HepG2 (cell line): ENCODE measurements around the gene KATNB1. TPM values are rescaled to one million over a fixed set of nuclear protein-coding genes. Genes with fewer than 3 reads are reported as not detected.

ENCODE experiments used
- ARHGAP35 ChIP-seq: sonication (generic); formaldehyde crosslinking; IDR thresholded peaks from 2 replicates; pipeline ENCODE4 v1.9.0; 2022; ENCODE audit warnings: mild to moderate bottlenecking, inconsistent platforms, moderate library complexity, missing genetic modification reagents, borderline replicate concordance
- ATRX ChIP-seq: sonication (generic); formaldehyde crosslinking; IDR thresholded peaks from 2 replicates; pipeline ENCODE4 v1.4.0; 2020; ENCODE audit warnings: missing genetic modification reagents, borderline replicate concordance
- BCL6 ChIP-seq: IDR thresholded peaks from 2 replicates; pipeline ENCODE4 v1.6.1; 2016; ENCODE audit warnings: missing genetic modification reagents, missing compliant biosample characterization
- KLF13 ChIP-seq: sonication (generic); formaldehyde crosslinking; IDR thresholded peaks from 2 replicates; pipeline ENCODE4 v1.4.0; 2020; ENCODE audit warnings: mild to moderate bottlenecking, missing genetic modification reagents
- MEF2D ChIP-seq: sonication (generic); formaldehyde crosslinking; IDR thresholded peaks from 2 replicates; pipeline ENCODE4 v1.5.1; 2020; ENCODE audit warnings: mild to moderate bottlenecking, missing genetic modification reagents
- NR3C1 ChIP-seq: sonication (generic); formaldehyde crosslinking; IDR thresholded peaks from 2 replicates; pipeline ENCODE4 v1.4.0; 2020; ENCODE audit warnings: missing genetic modification reagents
- PATZ1 ChIP-seq: sonication (generic); formaldehyde crosslinking; IDR thresholded peaks from 2 replicates; pipeline ENCODE4 v1.4.0; 2020; ENCODE audit warnings: missing genetic modification reagents
- POLR2AphosphoS5 ChIP-seq: IDR thresholded peaks from 2 replicates; pipeline ENCODE4 v1.6.1; 2012; ENCODE audit warnings: low read depth, low read length
- PTBP1 ChIP-seq: fragments of 200-400 bp; formaldehyde crosslinking; IDR thresholded peaks from 2 replicates; pipeline ENCODE4 v1.6.1; 2018; ENCODE audit warnings: low read length, low read depth; ENCODE audit not compliant: poor library complexity, severe bottlenecking
- RAD51 ChIP-seq: fragments of 450-650 bp; IDR thresholded peaks from 2 replicates; pipeline ENCODE4 v1.6.1; 2016; ENCODE audit warnings: borderline replicate concordance
- RFX3 ChIP-seq: IDR thresholded peaks from 2 replicates; pipeline ENCODE4 v1.6.1; 2016; ENCODE audit warnings: missing biosample characterization, missing genetic modification reagents
- TERF1 ChIP-seq: sonication (generic); formaldehyde crosslinking; IDR thresholded peaks from 2 replicates; pipeline ENCODE4 v1.8.0; 2022; ENCODE audit warnings: mild to moderate bottlenecking, missing genetic modification reagents, moderate library complexity
- ZNF136 ChIP-seq: sonication (generic); formaldehyde crosslinking; IDR thresholded peaks from 2 replicates; pipeline ENCODE4 v1.8.1; 2022; ENCODE audit warnings: low read depth, mild to moderate bottlenecking, moderate library complexity, missing genetic modification reagents
- ZNF281 ChIP-seq: sonication (generic); formaldehyde crosslinking; IDR thresholded peaks from 2 replicates; pipeline ENCODE4 v1.4.0; 2020; ENCODE audit warnings: missing genetic modification reagents, borderline replicate concordance
- ZNF354B ChIP-seq: sonication (generic); formaldehyde crosslinking; IDR thresholded peaks from 2 replicates; pipeline ENCODE4 v1.8.0; 2022; ENCODE audit warnings: mild to moderate bottlenecking, missing genetic modification reagents
- ZNF558 ChIP-seq: sonication (generic); formaldehyde crosslinking; IDR thresholded peaks from 2 replicates; pipeline ENCODE4 v1.9.0; 2022; ENCODE audit warnings: mild to moderate bottlenecking, missing genetic modification reagents, borderline replicate concordance
- ZNF629 ChIP-seq: sonication (generic); formaldehyde crosslinking; conservative IDR thresholded peaks from 2 replicates; pipeline ENCODE4 v1.5.0; 2020; ENCODE audit warnings: missing genetic modification reagents
- ZNF768 ChIP-seq: sonication (generic); formaldehyde crosslinking; IDR thresholded peaks from 2 replicates; pipeline ENCODE4 v1.4.0; 2020; ENCODE audit warnings: missing genetic modification reagents
- polyA plus RNA-seq, 8 experiments: library from polyadenylated mRNA; depleted of rRNA in 3 of 8; stranded (reverse) in 7 of 8; unstranded in 1 of 8; fragments of >200 nt; fragmentation: Illumina TruSeq in 4 of 8; extraction: Trizol in 4 of 8; gene quantifications; 2 replicates each; pipeline versions ENCODE4 v1.2.1 to v1.2.3, GENCODE V29; 2011 to 2016; ENCODE audit warnings: low read depth in 4 of 8, missing spikeins in 1 of 8, mixed read lengths in 1 of 8; ENCODE audit not compliant: insufficient read depth in 1 of 8
- total RNA-seq, 5 experiments: library from RNA; depleted of rRNA; stranded (reverse); fragments of >200 nt; fragmentation: Illumina TruSeq; extraction: Trizol; gene quantifications; 2 replicates each; pipeline ENCODE4 v1.2.3, GENCODE V29; 2016; ENCODE audit warnings: low read depth in 1 of 5
- TF ChIP-seq, protein P1 (sequence below): sonication (generic); formaldehyde crosslinking; IDR thresholded peaks from 2 replicates; pipeline ENCODE4 v1.8.0; 2022; ENCODE audit warnings: missing genetic modification reagents, mild to moderate bottlenecking, inconsistent platforms, borderline replicate concordance
- TF ChIP-seq, protein P2 (sequence below): sonication (generic); formaldehyde crosslinking; IDR thresholded peaks from 2 replicates; pipeline ENCODE4 v1.4.0; 2020; ENCODE audit warnings: mild to moderate bottlenecking, missing genetic modification reagents

Gene KATNB1
- total and polyA plus RNA-seq, 2 of the 13 experiments (the other 11 are each of a cell fraction or from before 2014, with no cell fraction given), result 31.5 to 43.5 TPM

DNA sequence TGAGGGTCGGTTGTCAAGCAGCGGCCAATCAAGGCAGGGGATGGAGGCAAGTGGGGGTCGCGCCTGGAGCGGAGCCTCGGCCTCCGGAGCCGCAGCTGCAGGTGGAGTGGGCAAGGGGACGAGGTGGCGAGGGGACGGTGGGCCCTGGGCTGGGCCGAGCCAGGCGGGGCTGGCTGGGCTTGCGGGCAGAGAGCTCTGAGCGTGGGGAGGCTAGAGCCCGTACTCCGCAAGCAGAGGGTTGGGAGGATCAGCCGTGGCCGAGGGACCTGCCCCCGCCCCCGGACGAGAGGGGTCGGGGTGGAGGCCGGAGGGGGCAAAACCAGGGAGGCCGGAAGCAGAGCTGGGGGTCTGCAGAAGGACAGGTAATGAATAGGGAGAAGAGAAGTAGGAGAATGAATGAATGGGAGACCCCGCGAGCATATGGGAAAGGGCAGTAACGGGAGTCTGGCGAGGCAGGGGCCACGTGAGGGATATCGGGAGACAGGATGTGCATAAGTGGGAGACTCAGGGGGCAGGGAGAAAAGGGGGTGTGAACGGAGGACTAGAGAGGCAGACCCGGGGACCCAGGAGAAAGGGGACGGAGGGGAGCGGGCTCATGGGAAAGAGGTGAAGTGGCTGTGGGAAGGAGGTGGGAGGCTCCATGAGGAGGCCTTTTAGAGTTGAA is at the start of gene KATNB1 (continued):
- TF ChIP-seq PATZ1 (0 out of 2 replicates have a peak, but pooled peaks have one; percentile 17), ZNF136 (CRISPR knock-in tag) (no peak), RAD51 (0 out of 2 replicates have a peak, but pooled peaks have one; percentile 12), BCL6 (peak; percentile 17; the same call in 1 of the 2 replicates), MEF2D (CRISPR knock-in tag) (0 out of 2 replicates have a peak, but pooled peaks have one; percentile 0), KLF13 (peak; percentile 65; the same call in 1 of the 2 replicates), ZNF558 (CRISPR knock-in tag) (peak; percentile 34; the same call in 1 of the 2 replicates), ATRX (no peak), TERF1 (CRISPR knock-in tag) (no peak), ZNF768 (CRISPR knock-in tag) (peak; percentile 71; the same call in 1 of the 2 replicates), ZNF629 (CRISPR knock-in tag) (no peak), ZNF354B (CRISPR knock-in tag) (no peak), ARHGAP35 (CRISPR knock-in tag) (no peak), POLR2AphosphoS5 (0 out of 2 replicates have a peak, but pooled peaks have one; percentile 29), ZNF281 (peak; percentile 83), PTBP1 (no peak), RFX3 (peak; percentile 67), NR3C1 (peak; percentile 57; the same call in 1 of the 2 replicates)
- TF ChIP-seq, protein P1, sequence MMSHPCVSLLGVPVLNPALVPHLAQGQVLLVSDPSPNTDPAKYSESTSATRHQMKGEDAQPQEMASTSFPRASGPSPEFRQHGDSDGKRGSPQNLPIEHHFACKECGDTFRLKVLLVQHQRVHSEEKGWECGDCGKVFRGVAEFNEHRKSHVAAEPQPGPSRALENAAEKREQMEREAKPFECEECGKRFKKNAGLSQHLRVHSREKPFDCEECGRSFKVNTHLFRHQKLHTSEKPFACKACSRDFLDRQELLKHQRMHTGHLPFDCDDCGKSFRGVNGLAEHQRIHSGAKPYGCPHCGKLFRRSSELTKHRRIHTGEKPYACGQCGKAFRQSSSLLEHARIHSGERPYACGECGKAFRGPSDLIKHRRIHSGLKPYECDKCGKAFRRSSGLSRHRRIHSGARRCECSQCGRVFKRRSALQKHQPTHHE, result no peak
- TF ChIP-seq, protein P2, sequence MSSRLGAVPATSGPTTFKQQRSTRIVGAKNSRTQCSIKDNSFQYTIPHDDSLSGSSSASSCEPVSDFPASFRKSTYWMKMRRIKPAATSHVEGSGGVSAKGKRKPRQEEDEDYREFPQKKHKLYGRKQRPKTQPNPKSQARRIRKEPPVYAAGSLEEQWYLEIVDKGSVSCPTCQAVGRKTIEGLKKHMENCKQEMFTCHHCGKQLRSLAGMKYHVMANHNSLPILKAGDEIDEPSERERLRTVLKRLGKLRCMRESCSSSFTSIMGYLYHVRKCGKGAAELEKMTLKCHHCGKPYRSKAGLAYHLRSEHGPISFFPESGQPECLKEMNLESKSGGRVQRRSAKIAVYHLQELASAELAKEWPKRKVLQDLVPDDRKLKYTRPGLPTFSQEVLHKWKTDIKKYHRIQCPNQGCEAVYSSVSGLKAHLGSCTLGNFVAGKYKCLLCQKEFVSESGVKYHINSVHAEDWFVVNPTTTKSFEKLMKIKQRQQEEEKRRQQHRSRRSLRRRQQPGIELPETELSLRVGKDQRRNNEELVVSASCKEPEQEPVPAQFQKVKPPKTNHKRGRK (CRISPR knock-in tag), result no peak
